Gastroesophageal sphincter (tissue), 3 donors: Measurements from ENCODE around the gene IQGAP2.

Source experiments
- CTCF ChIP-seq, 4 experiments: fragments of 200-600 bp in 2 of 4; fragments of 450-650 bp in 2 of 4; sonication (generic) in 1 of 4; IDR thresholded peaks; one replicate each; pipeline ENCODE4 v1.5.1; 2017 to 2019; ENCODE audit warnings: antibody characterized with exemption in 4 of 4, mild to moderate bottlenecking in 2 of 4, moderate library complexity in 2 of 4
- POLR2A ChIP-seq, 2 donors: fragments of 450-650 bp; IDR thresholded peaks; one replicate each; pipeline ENCODE4 v1.6.1; 2017; ENCODE audit warnings: antibody characterized with exemption in 2 of 2, mild to moderate bottlenecking in 2 of 2, moderate library complexity in 1 of 2
- POLR2AphosphoS5 ChIP-seq: sonication (generic); formaldehyde crosslinking; IDR thresholded peaks from one replicate; pipeline ENCODE4 v1.6.1; 2017; ENCODE audit warnings: antibody characterized with exemption

GRCh38 chr5:76570153-76570552 is 167.1 kb downstream of the IQGAP2 start:
- TF ChIP-seq CTCF (IDR thresholded peaks at IDR 0.05) (no peak), POLR2AphosphoS5 (no peak), POLR2A (IDR thresholded peaks at IDR 0.05) (no peak)
